PC-3 (cell line): Measurements from ENCODE around the gene CRYGB. TPM values are rescaled to one million over a fixed set of nuclear protein-coding genes. Genes with fewer than 3 reads are reported as not detected.

Experiments
- ATAC-seq: fragments of 200-7000 bp; cut with Tn5 transposase; 2 replicates; pipeline ENCODE4 v1.9.1; 2020; ENCODE audit warnings: mild to moderate bottlenecking, moderate library complexity
- BruUV-seq: library from RNA; stranded (reverse); fragments of 400-500 nt; replicated peaks from 2 replicates; lab custom pipeline; 2021; lab: Mats Ljungman, UMichigan
- CTCF ChIA-PET: fragments of 300-600 bp; sonication (Branson Sonifier 250); formaldehyde crosslinking; loops from one replicate; lab custom pipeline; 2022; ENCODE audit warnings: antibody characterized with exemption; lab: Charles Lee
- POLR2A ChIA-PET: fragments of 300-600 bp; sonication (Branson Sonifier 250); formaldehyde crosslinking; loops from one replicate; lab custom pipeline; 2022; ENCODE audit warnings: antibody characterized with exemption; ENCODE audit not compliant: unreplicated experiment; lab: Charles Lee
- DNase-seq: peaks from one replicate; pipeline ENCODE4 v3.0.0-alpha.2; 2015
- H2AFZ ChIP-seq: fragments of 300-600 bp; sonication (generic); 2 replicates; pipeline ENCODE4 v1.6.0; 2016; ENCODE audit warnings: antibody characterized with exemption, low read length
- H3F3A ChIP-seq: fragments of 300-600 bp; sonication (generic); one replicate; pipeline ENCODE4 v1.6.0; 2017; ENCODE audit warnings: antibody characterized with exemption, low read length, control low read depth, mild to moderate bottlenecking; ENCODE audit not compliant: unreplicated experiment
- H3K27ac ChIP-seq: fragments of 300-600 bp; sonication (generic); 2 replicates; pipeline ENCODE4 v1.5.1; 2016; ENCODE audit warnings: mild to moderate bottlenecking, low read length
- H3K27me3 ChIP-seq: fragments of 300-600 bp; sonication (generic); 2 replicates; pipeline ENCODE4 v1.6.1; 2016; ENCODE audit warnings: low read length, mixed read lengths
- H3K36me3 ChIP-seq: fragments of 300-600 bp; sonication (generic); 2 replicates; pipeline ENCODE4 v1.6.1; 2016; ENCODE audit warnings: low read depth, mixed run types, low read length, mixed read lengths
- H3K4me1 ChIP-seq: fragments of 300-600 bp; sonication (generic); 2 replicates; pipeline ENCODE4 v1.5.1; 2016; ENCODE audit warnings: low read length; ENCODE audit not compliant: insufficient read depth
- H3K4me2 ChIP-seq: fragments of 300-600 bp; sonication (generic); 2 replicates; pipeline ENCODE4 v1.6.0; 2016; ENCODE audit warnings: low read length
- H3K4me3 ChIP-seq: fragments of 300-600 bp; sonication (generic); 2 replicates; pipeline ENCODE4 v1.5.1; 2016; ENCODE audit warnings: mild to moderate bottlenecking, low read length, mixed read lengths
- H3K79me2 ChIP-seq: fragments of 300-600 bp; sonication (generic); 2 replicates; pipeline ENCODE4 v1.6.1; 2017; ENCODE audit warnings: low read length, mixed read lengths
- H3K9ac ChIP-seq: fragments of 300-600 bp; sonication (generic); 2 replicates; pipeline ENCODE4 v1.6.0; 2016; ENCODE audit warnings: mild to moderate bottlenecking, low read length
- H3K9me2 ChIP-seq: fragments of 300-600 bp; sonication (generic); replicated peaks from 2 replicates; pipeline ENCODE4 v1.6.1; 2016; ENCODE audit warnings: mixed run types, low read length, mixed read lengths
- H3K9me3 ChIP-seq: fragments of 300-600 bp; sonication (generic); 2 replicates; pipeline ENCODE4 v1.6.1; 2016; ENCODE audit warnings: low read length, mixed read lengths
- H4K20me1 ChIP-seq: fragments of 300-600 bp; sonication (generic); 2 replicates; pipeline ENCODE4 v1.6.1; 2016; ENCODE audit warnings: low read length, mixed read lengths
- EZH2 ChIP-seq: fragments of 300-600 bp; sonication (generic); IDR thresholded peaks from one replicate; pipeline ENCODE4 v1.6.1; 2017; ENCODE audit warnings: antibody characterized with exemption, mild to moderate bottlenecking, low read length; ENCODE audit not compliant: unreplicated experiment
- EZH2phosphoT487 ChIP-seq: fragments of 300-600 bp; sonication (generic); IDR thresholded peaks from 2 replicates; pipeline ENCODE4 v1.6.1; 2018; ENCODE audit warnings: mild to moderate bottlenecking, antibody characterized with exemption, low read length, borderline replicate concordance
- intact Hi-C: fragments of 100-400 bp; cut with micrococcal nuclease; formaldehyde crosslinking; loops from 2 replicates; pipeline ENCODE4 v1.9.0; 2023
- total RNA-seq: library from RNA; depleted of rRNA; stranded (reverse); fragments of >200 nt; gene quantifications from 2 replicates; pipeline ENCODE4 v1.2.3, GENCODE V29; 2014
- TF ChIP-seq, protein P1 (sequence below): fragments of 300-600 bp; sonication (generic); conservative IDR thresholded peaks from 2 replicates; pipeline ENCODE4 v1.5.1; 2017; ENCODE audit warnings: antibody characterized with exemption, low read depth, mild to moderate bottlenecking, low read length

The CRYGB gene
- total RNA-seq, 1 experiment from 2014 or later = not detected

DNA sequence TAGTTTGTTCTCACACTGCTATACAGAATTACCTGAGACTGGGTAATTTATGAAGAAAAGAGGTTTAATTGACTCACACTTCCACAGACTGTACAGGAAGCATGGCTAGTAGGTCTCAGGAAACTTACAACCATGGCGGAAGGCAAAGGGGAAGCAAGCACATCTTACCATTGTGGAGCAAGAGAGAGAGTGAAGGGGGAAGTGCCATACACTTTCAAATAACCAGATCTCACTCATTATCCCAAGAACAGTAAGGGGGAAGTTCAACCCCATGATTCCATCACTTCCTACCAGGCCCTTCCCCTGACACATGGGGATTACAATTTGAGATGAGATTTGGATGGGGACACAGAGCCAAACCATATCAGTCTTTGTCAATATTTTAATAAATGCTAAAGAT lies 5.0 kb upstream of the CRYGB start:
- Histone ChIP-seq H4K20me1 (no peaks in the 10 kb centered on the region), H2AFZ (no peak overlapping the region), H3K36me3 (no peaks in the 10 kb centered on the region), H3F3A (no peaks in the 10 kb centered on the region), H3K4me3 (no peak overlapping the region), H3K9me3 (no peaks in the 10 kb centered on the region), H3K4me1 (no peaks in the 10 kb centered on the region), H3K27ac (no peak overlapping the region), H3K9ac (no peak overlapping the region), H3K79me2 (no peaks in the 10 kb centered on the region), H3K9me2 (no peaks in the 10 kb centered on the region), H3K27me3 (no peaks in the 10 kb centered on the region), H3K4me2 (no peak overlapping the region)
- intact Hi-C loops = no loop called here
- CTCF ChIA-PET = no interaction called here
- POLR2A ChIA-PET = no interaction called here
- TF ChIP-seq EZH2 = no peak
- no peak for DNase-seq
- ATAC-seq = no peak
- no TSS peak for BruUV-seq

DNA sequence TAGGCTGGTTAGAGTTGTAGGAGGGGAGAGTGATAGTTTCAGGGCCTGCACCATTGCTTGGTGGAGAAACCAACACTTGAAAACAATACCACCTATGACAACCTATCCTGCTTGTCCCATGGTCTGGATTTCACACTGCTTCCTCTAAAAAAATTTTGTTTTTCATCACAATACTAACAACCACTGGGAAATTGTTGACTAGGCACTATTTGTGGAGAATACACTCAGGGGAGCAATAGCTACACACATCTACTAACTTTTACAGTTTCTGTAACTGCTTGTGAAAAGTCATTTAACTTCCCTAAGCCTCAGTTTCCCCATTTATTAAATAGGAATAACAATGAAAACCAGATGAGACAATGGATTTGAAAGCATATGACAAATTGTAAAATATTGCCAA lies 4.1 kb upstream of the CRYGB start:
- DNase-seq (no peak), ATAC-seq (no peak)
- Histone ChIP-seq H3K4me1 (no peaks in the 10 kb centered on the region), H3K79me2 (no peaks in the 10 kb centered on the region), H3K9me2 (no peaks in the 10 kb centered on the region), H4K20me1 (no peaks in the 10 kb centered on the region), H3F3A (no peaks in the 10 kb centered on the region), H3K36me3 (no peaks in the 10 kb centered on the region), H3K27me3 (no peaks in the 10 kb centered on the region), H3K9me3 (no peaks in the 10 kb centered on the region), H3K9ac (no peak overlapping the region), H3K4me2 (no peak overlapping the region), H3K4me3 (no peak overlapping the region), H3K27ac (no peak overlapping the region), H2AFZ (no peak overlapping the region)
- BruUV-seq = no TSS peak
- ChIA-PET CTCF (no interaction called here), POLR2A (no interaction called here)
- intact Hi-C loops = no loop called here
- TF ChIP-seq EZH2phosphoT487 = no peak
- TF ChIP-seq, protein P1, sequence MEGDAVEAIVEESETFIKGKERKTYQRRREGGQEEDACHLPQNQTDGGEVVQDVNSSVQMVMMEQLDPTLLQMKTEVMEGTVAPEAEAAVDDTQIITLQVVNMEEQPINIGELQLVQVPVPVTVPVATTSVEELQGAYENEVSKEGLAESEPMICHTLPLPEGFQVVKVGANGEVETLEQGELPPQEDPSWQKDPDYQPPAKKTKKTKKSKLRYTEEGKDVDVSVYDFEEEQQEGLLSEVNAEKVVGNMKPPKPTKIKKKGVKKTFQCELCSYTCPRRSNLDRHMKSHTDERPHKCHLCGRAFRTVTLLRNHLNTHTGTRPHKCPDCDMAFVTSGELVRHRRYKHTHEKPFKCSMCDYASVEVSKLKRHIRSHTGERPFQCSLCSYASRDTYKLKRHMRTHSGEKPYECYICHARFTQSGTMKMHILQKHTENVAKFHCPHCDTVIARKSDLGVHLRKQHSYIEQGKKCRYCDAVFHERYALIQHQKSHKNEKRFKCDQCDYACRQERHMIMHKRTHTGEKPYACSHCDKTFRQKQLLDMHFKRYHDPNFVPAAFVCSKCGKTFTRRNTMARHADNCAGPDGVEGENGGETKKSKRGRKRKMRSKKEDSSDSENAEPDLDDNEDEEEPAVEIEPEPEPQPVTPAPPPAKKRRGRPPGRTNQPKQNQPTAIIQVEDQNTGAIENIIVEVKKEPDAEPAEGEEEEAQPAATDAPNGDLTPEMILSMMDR = no peak
- TF ChIP-seq EZH2 = no peak

DNA sequence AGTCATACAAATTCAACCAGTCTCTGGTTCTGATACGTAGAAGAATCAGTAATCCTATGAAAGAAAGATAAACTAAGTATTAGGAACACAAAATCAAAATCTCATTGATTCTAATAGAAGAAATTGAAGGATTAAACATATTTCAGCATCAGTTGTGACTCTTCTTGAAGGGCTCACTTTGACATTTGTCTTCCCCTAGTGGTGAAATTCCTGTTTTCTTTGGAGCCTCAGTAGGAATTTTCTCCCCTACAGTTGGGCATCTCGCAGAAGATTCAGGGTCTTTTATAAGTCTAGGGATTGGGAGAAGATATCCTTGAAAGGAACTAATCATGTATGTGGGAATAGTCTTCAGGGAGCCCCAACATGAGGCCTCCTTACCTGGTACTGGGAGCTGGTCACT lies 2.8 kb upstream of the CRYGB start:
- intact Hi-C loops = loop anchor here (2.0 kb wide), 1 partner anchor 46 kb away; no protein-coding TSS in a partner anchor
- CTCF ChIA-PET = interaction anchor here (0.8 kb wide), 1 partner anchor 105 kb away, joined by 3 read pairs; no protein-coding TSS in a partner anchor

More for the DNA sequence above, 2.8 kb upstream of the CRYGB start:
- POLR2A ChIA-PET = no interaction called here
- Histone ChIP-seq H4K20me1 (no peaks in the 10 kb centered on the region), H3K79me2 (no peaks in the 10 kb centered on the region), H3K27me3 (no peaks in the 10 kb centered on the region), H3K9me2 (no peaks in the 10 kb centered on the region), H3K27ac (no peak overlapping the region), H3F3A (no peaks in the 10 kb centered on the region), H3K4me2 (no peak overlapping the region), H3K4me3 (no peak overlapping the region), H3K4me1 (no peaks in the 10 kb centered on the region), H3K36me3 (no peaks in the 10 kb centered on the region), H2AFZ (no peak overlapping the region), H3K9me3 (no peaks in the 10 kb centered on the region), H3K9ac (no peak overlapping the region)
- BruUV-seq = no TSS peak
- TF ChIP-seq, protein P1 = peak; percentile 63
- no peak for TF ChIP-seq EZH2phosphoT487
- TF ChIP-seq EZH2 = no peak
- ATAC-seq (no peak), DNase-seq (peak; percentile 28)
